Neural progenitor cell (in vitro differentiated cells): ENCODE results near the gene ARMH3. TPM values are rescaled to one million over a fixed set of nuclear protein-coding genes. Genes with fewer than 3 reads are reported as not detected.

Experiments used
- DNase-seq: peaks from one replicate; pipeline ENCODE4 v3.0.0-alpha.2; 2016; ENCODE audit warnings: low spot score
- H2AFZ ChIP-seq: fragments of 200-600 bp; sonication (generic); replicated peaks from 2 replicates; pipeline ENCODE4 v1.6.1; 2016; ENCODE audit warnings: antibody characterized with exemption
- H3F3A ChIP-seq: fragments of 200-600 bp; sonication (generic); 2 replicates; pipeline ENCODE4 v1.6.1; 2016; ENCODE audit warnings: antibody characterized with exemption, low read depth
- H3K27ac ChIP-seq: fragments of 200-600 bp; sonication (generic); 2 replicates; pipeline ENCODE4 v1.5.1; 2016; ENCODE audit warnings: mild to moderate bottlenecking
- H3K27me3 ChIP-seq: fragments of 200-600 bp; sonication (generic); 2 replicates; pipeline ENCODE4 v1.6.1; 2016; ENCODE audit warnings: mild to moderate bottlenecking, moderate library complexity
- H3K36me3 ChIP-seq: fragments of 200-600 bp; sonication (generic); 2 replicates; pipeline ENCODE4 v1.5.1; 2016
- H3K4me1 ChIP-seq: fragments of 200-600 bp; sonication (generic); 2 replicates; pipeline ENCODE4 v1.6.1; 2016; ENCODE audit warnings: mixed run types
- H3K4me2 ChIP-seq: fragments of 200-600 bp; sonication (generic); 2 replicates; pipeline ENCODE4 v1.6.1; 2016
- H3K4me3 ChIP-seq: fragments of 200-600 bp; sonication (generic); 2 replicates; pipeline ENCODE4 v1.5.1; 2016
- H3K79me2 ChIP-seq: fragments of 200-600 bp; sonication (generic); 2 replicates; pipeline ENCODE4 v1.6.1; 2016; ENCODE audit warnings: low read depth
- H3K9ac ChIP-seq: fragments of 200-600 bp; sonication (generic); 2 replicates; pipeline ENCODE4 v1.6.1; 2016
- H3K9me3 ChIP-seq: fragments of 200-600 bp; sonication (generic); 2 replicates; pipeline ENCODE4 v1.5.1; 2016; ENCODE audit warnings: low read depth
- H4K20me1 ChIP-seq: fragments of 200-600 bp; sonication (generic); 2 replicates; pipeline ENCODE4 v1.6.1; 2016; ENCODE audit warnings: low read depth
- H3K27ac Mint-ChIP-seq: 3 replicates; pipeline ENCODE4 v1.8.0; 2021; ENCODE audit warnings: mixed read lengths
- H3K27me3 Mint-ChIP-seq: 2 replicates; pipeline ENCODE4 v1.8.0; 2022; ENCODE audit warnings: low read depth, mild to moderate bottlenecking, inconsistent platforms, moderate library complexity, mixed read lengths; ENCODE audit not compliant: insufficient read depth
- H3K36me3 Mint-ChIP-seq: 3 replicates; pipeline ENCODE4 v1.8.0; 2021; ENCODE audit warnings: mixed read lengths
- H3K4me1 Mint-ChIP-seq: 3 replicates; pipeline ENCODE4 v1.8.0; 2021; ENCODE audit warnings: mixed read lengths
- H3K4me3 Mint-ChIP-seq: 3 replicates; pipeline ENCODE4 v1.8.0; 2021; ENCODE audit warnings: mild to moderate bottlenecking, moderate library complexity, mixed read lengths
- H3K9me3 Mint-ChIP-seq: 3 replicates; pipeline ENCODE4 v1.8.0; 2020; ENCODE audit warnings: mixed read lengths
- CTCF ChIP-seq: fragments of 200-600 bp; sonication (generic); IDR thresholded peaks from 2 replicates; pipeline ENCODE4 v1.5.1; 2017; ENCODE audit warnings: antibody characterized with exemption, mild to moderate bottlenecking
- EZH2 ChIP-seq: fragments of 200-600 bp; sonication (generic); IDR thresholded peaks from 2 replicates; pipeline ENCODE4 v1.6.1; 2017; ENCODE audit warnings: antibody characterized with exemption, mild to moderate bottlenecking, moderate library complexity
- EZH2phosphoT487 ChIP-seq: fragments of 200-600 bp; sonication (generic); IDR thresholded peaks from 2 replicates; pipeline ENCODE4 v1.6.1; 2017; ENCODE audit warnings: antibody characterized with exemption
- total RNA-seq: library from RNA; depleted of rRNA; stranded (reverse); fragments of >200 nt; gene quantifications from 2 replicates; pipeline ENCODE4 v1.2.3, GENCODE V29; 2015; ENCODE audit warnings: low replicate concordance

The ARMH3 gene
- total RNA-seq, 1 donor from 2014 or later, result 14.5 TPM

- Mint-ChIP-seq H3K27ac (no peak overlapping the region), H3K4me1 (no peaks in the 10 kb centered on the region)
- H3K4me3 ChIP-seq, result no peak overlapping the region
Observed at GRCh38 chr10:101895781-101896180, 160.2 kb downstream of the ARMH3 start.

GRCh38 chr10:101894742-101895141 is 161.2 kb downstream of the ARMH3 start:
- Histone ChIP-seq H3F3A (peaks cover 20% of the 10 kb centered on the region), H3K9ac (no peak overlapping the region), H3K4me2 (no peak overlapping the region), H3K36me3 (no peaks in the 10 kb centered on the region), H2AFZ (no peak overlapping the region), H3K4me3 (no peak overlapping the region), H3K9me3 (no peaks in the 10 kb centered on the region), H3K27me3 (no peaks in the 10 kb centered on the region), H3K27ac (no peak overlapping the region), H4K20me1 (no peaks in the 10 kb centered on the region), H3K4me1 (peaks cover 45% of the 10 kb centered on the region), H3K79me2 (no peaks in the 10 kb centered on the region)
- H3K36me3 Mint-ChIP-seq, result no peaks in the 10 kb centered on the region
- TF ChIP-seq EZH2, result no peak
- no peak for TF ChIP-seq CTCF
- TF ChIP-seq EZH2phosphoT487, result no peak
- peaks cover 5% of the 10 kb centered on the region for H3K27me3 Mint-ChIP-seq
- H3K9me3 Mint-ChIP-seq, result no peaks in the 10 kb centered on the region
- no peaks in the 10 kb centered on the region for H3K4me1 Mint-ChIP-seq
- no peak overlapping the region for H3K27ac Mint-ChIP-seq
- H3K4me3 Mint-ChIP-seq, result no peak overlapping the region
- DNase-seq, result no peak

More at GRCh38 chr10:101895781-101896180, 160.2 kb downstream of the ARMH3 start:
- no peak overlapping the region for H3K27ac ChIP-seq
- H3K27me3 ChIP-seq, result no peaks in the 10 kb centered on the region
- no peaks in the 10 kb centered on the region for H4K20me1 ChIP-seq
- no peak overlapping the region for H2AFZ ChIP-seq
- no peaks in the 10 kb centered on the region for H3K9me3 Mint-ChIP-seq
- H3K27me3 Mint-ChIP-seq, result peaks cover 5% of the 10 kb centered on the region
- DNase-seq, result no peak
- TF ChIP-seq EZH2phosphoT487 (no peak), EZH2 (no peak), CTCF (no peak)
- H3K4me1 ChIP-seq, result peaks cover 53% of the 10 kb centered on the region
- no peaks in the 10 kb centered on the region for H3K79me2 ChIP-seq
- H3K9me3 ChIP-seq, result no peaks in the 10 kb centered on the region
- H3F3A ChIP-seq, result peaks cover 23% of the 10 kb centered on the region
- no peaks in the 10 kb centered on the region for H3K36me3 Mint-ChIP-seq
- no peak overlapping the region for H3K9ac ChIP-seq
- H3K4me2 ChIP-seq, result no peak overlapping the region
- H3K36me3 ChIP-seq, result no peaks in the 10 kb centered on the region
- no peak overlapping the region for H3K4me3 Mint-ChIP-seq

- no peak for TF ChIP-seq EZH2phosphoT487
- no peak for TF ChIP-seq CTCF
- no peak for TF ChIP-seq EZH2
- Mint-ChIP-seq H3K27ac (no peak overlapping the region), H3K27me3 (peaks cover 5% of the 10 kb centered on the region), H3K9me3 (no peaks in the 10 kb centered on the region), H3K36me3 (no peaks in the 10 kb centered on the region), H3K4me1 (no peaks in the 10 kb centered on the region), H3K4me3 (no peak overlapping the region)
- Histone ChIP-seq H3K9me3 (no peaks in the 10 kb centered on the region), H3F3A (peaks cover 17% of the 10 kb centered on the region), H3K79me2 (no peaks in the 10 kb centered on the region), H3K4me1 (peaks cover 40% of the 10 kb centered on the region), H3K4me2 (no peak overlapping the region), H3K27ac (no peak overlapping the region), H2AFZ (no peak overlapping the region), H3K36me3 (no peaks in the 10 kb centered on the region), H3K4me3 (no peak overlapping the region), H3K27me3 (no peaks in the 10 kb centered on the region), H3K9ac (no peak overlapping the region), H4K20me1 (no peaks in the 10 kb centered on the region)
- no peak for DNase-seq
Observed at GRCh38 chr10:101894266-101894665, 161.7 kb downstream of the ARMH3 start.
